ENCODE results near the gene TRPC5OS. TPM values are rescaled to one million over a fixed set of nuclear protein-coding genes. Genes with fewer than 3 reads are reported as not detected.

The TRPC5OS gene
- total RNA-seq, 3 donors from 2014 or later: not detected

GRCh38 chrX:111876646-111877045, 665 bp downstream of the TRPC5OS start:
- Histone ChIP-seq H3K36me3 (no peaks in the 10 kb centered on the region), H3K27me3 (peaks cover 0 to 38% of the 10 kb centered on the region in 2 donors), H3K4me3 (no peak overlapping the region), H3K4me1 (no peaks in the 10 kb centered on the region), H3K9me3 (no peaks in the 10 kb centered on the region), H3K27ac (no peak overlapping the region)
- intact Hi-C loops (cut with DNase I; ENCODE audit: low total_unique reads): no loop called here
- no peak for DNase-seq (ENCODE audit: low spot score in 2 of 2)
- TF ChIP-seq POLR2A (IDR thresholded peaks at IDR 0.05): no peak
- TF ChIP-seq POLR2AphosphoS5 (IDR thresholded peaks at IDR 0.05): no peak
- no peak for TF ChIP-seq CTCF (IDR thresholded peaks at IDR 0.05)

- Histone ChIP-seq H3K9me3 (no peaks in the 10 kb centered on the region), H3K27me3 (peaks cover 0 to 31% of the 10 kb centered on the region in 2 donors), H3K4me1 (no peaks in the 10 kb centered on the region), H3K27ac (no peak overlapping the region), H3K4me3 (no peak overlapping the region), H3K36me3 (no peaks in the 10 kb centered on the region)
- TF ChIP-seq CTCF (IDR thresholded peaks at IDR 0.05) (no peak), POLR2AphosphoS5 (IDR thresholded peaks at IDR 0.05) (no peak), POLR2A (IDR thresholded peaks at IDR 0.05) (no peak)
- no peak for DNase-seq (ENCODE audit: low spot score in 2 of 2)
- intact Hi-C loops (cut with DNase I; ENCODE audit: low total_unique reads): no loop called here
Measured at GRCh38 chrX:111877681-111878080, 1.7 kb downstream of the TRPC5OS start.

GRCh38 chrX:111880735-111881134, 4.8 kb downstream of the TRPC5OS start:
- no peak for DNase-seq (ENCODE audit: low spot score in 2 of 2)
- H3K4me1 ChIP-seq: no peaks in the 10 kb centered on the region
- intact Hi-C loops (cut with DNase I; ENCODE audit: low total_unique reads): no loop called here
- H3K36me3 ChIP-seq: no peaks in the 10 kb centered on the region
- H3K4me3 ChIP-seq: no peak overlapping the region
- no peak for TF ChIP-seq POLR2A (IDR thresholded peaks at IDR 0.05)
- no peak for TF ChIP-seq CTCF (IDR thresholded peaks at IDR 0.05)
- no peaks in the 10 kb centered on the region for H3K9me3 ChIP-seq
- H3K27me3 ChIP-seq: peaks cover 0 to 25% of the 10 kb centered on the region in 2 donors
- no peak overlapping the region for H3K27ac ChIP-seq

- H3K27ac ChIP-seq: no peak overlapping the region
Measured at GRCh38 chrX:111881715-111882114, 5.7 kb downstream of the TRPC5OS start.

GRCh38 chrX:111886678-111887077, 10.7 kb downstream of the TRPC5OS start:
- H3K36me3 ChIP-seq: no peaks in the 10 kb centered on the region
- no peak overlapping the region for H3K4me3 ChIP-seq
- DNase-seq (ENCODE audit: low spot score in 2 of 2): no peak
- H3K27ac ChIP-seq: no peak overlapping the region
- H3K27me3 ChIP-seq: peaks cover 0 to 8% of the 10 kb centered on the region in 2 donors
- H3K4me1 ChIP-seq: no peaks in the 10 kb centered on the region
- H3K9me3 ChIP-seq: no peaks in the 10 kb centered on the region
- no peak for TF ChIP-seq CTCF (IDR thresholded peaks at IDR 0.05)
- no peak for TF ChIP-seq POLR2AphosphoS5 (IDR thresholded peaks at IDR 0.05)
- no peak for TF ChIP-seq POLR2A (IDR thresholded peaks at IDR 0.05)
- intact Hi-C loops (cut with DNase I; ENCODE audit: low total_unique reads): no loop called here

More at GRCh38 chrX:111881715-111882114, 5.7 kb downstream of the TRPC5OS start:
- no peak overlapping the region for H3K4me3 ChIP-seq
- no peaks in the 10 kb centered on the region for H3K4me1 ChIP-seq
- TF ChIP-seq CTCF (IDR thresholded peaks at IDR 0.05): no peak
- no peak for TF ChIP-seq POLR2AphosphoS5 (IDR thresholded peaks at IDR 0.05)
- no peak for TF ChIP-seq POLR2A (IDR thresholded peaks at IDR 0.05)
- intact Hi-C loops (cut with DNase I; ENCODE audit: low total_unique reads): no loop called here
- no peaks in the 10 kb centered on the region for H3K36me3 ChIP-seq
- peaks cover 0 to 20% of the 10 kb centered on the region in 2 donors for H3K27me3 ChIP-seq
- DNase-seq (ENCODE audit: low spot score in 2 of 2): no peak
- H3K9me3 ChIP-seq: no peaks in the 10 kb centered on the region
